Peyer's patch (tissue), 4 donors: Measurements from ENCODE around the gene CASS4.

ENCODE experiments used
- POLR2A ChIP-seq, 2 donors: fragments of 450-650 bp; IDR thresholded peaks; one replicate each; pipeline ENCODE4 v1.5.1; 2017; ENCODE audit warnings: antibody characterized with exemption in 2 of 2, mild to moderate bottlenecking in 2 of 2, moderate library complexity in 2 of 2
- TF ChIP-seq, protein P1 (sequence below), 6 experiments: fragments of 450-650 bp in 4 of 6; fragments of 200-600 bp in 2 of 6; sonication (generic) in 1 of 6; IDR thresholded peaks; one replicate each; pipeline ENCODE4 v1.5.1; 2017 to 2019; ENCODE audit warnings: antibody characterized with exemption in 6 of 6, mild to moderate bottlenecking in 3 of 6, moderate library complexity in 1 of 6

GRCh38 chr20:56429941-56430340, 17.9 kb downstream of the CASS4 start:
- TF ChIP-seq POLR2A (IDR thresholded peaks at IDR 0.05), result no peak
- TF ChIP-seq, protein P1, sequence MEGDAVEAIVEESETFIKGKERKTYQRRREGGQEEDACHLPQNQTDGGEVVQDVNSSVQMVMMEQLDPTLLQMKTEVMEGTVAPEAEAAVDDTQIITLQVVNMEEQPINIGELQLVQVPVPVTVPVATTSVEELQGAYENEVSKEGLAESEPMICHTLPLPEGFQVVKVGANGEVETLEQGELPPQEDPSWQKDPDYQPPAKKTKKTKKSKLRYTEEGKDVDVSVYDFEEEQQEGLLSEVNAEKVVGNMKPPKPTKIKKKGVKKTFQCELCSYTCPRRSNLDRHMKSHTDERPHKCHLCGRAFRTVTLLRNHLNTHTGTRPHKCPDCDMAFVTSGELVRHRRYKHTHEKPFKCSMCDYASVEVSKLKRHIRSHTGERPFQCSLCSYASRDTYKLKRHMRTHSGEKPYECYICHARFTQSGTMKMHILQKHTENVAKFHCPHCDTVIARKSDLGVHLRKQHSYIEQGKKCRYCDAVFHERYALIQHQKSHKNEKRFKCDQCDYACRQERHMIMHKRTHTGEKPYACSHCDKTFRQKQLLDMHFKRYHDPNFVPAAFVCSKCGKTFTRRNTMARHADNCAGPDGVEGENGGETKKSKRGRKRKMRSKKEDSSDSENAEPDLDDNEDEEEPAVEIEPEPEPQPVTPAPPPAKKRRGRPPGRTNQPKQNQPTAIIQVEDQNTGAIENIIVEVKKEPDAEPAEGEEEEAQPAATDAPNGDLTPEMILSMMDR (IDR thresholded peaks at IDR 0.05), result no peak
